Suppressor macrophage treated with lipopolysaccharide for 1 hour (primary cell): ENCODE measurements around the gene CDKN1C.

Source experiments
- DNase-seq, 3 donors: peaks; one replicate each; pipeline ENCODE4 v3.0.0-alpha.2; 2020 to 2022

Gene CDKN1C

GRCh38 chr11:2885678-2886081, at the start of gene CDKN1C:
CDKN1C (minus strand) TSS chr11:2885775; CDS start chr11:2885456, 319 bp downstream.
- DNase-seq = peak; percentile 85 to 96 (median 90)

- DNase-seq = no peak
Observed at GRCh38 chr11:2934611-2935239, 49.1 kb upstream of the CDKN1C start.

DNA sequence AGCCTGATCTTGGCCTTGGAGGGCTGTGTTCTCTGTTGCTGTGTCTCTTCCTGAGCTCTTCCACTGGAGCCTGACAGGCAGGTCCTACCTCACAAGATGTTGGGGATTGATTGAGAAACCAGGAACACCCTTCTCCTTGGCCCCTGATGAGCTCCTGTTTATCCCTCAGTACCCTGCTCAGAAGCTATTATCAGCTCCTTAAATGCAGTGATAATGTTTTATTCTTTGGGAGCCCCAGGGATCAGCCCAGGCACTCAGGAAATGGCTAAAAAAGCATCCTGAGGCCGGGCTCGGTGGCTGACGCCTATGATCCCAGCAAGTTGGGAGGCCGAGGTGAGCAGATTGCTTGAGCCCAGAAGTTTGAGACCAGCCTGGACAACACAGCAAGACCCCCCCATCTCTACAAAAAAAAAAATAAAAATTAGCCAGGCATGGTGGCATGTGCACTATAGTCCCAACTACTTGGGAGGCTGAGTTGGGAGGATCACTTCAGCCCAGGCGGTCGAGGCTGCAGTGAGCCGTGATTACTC, 48.5 kb upstream of the CDKN1C start:
- no peak for DNase-seq

- peak; percentile 98 to 99 (median 99) for DNase-seq
Observed at GRCh38 chr11:2933375-2934020, 47.9 kb upstream of the CDKN1C start.

DNA sequence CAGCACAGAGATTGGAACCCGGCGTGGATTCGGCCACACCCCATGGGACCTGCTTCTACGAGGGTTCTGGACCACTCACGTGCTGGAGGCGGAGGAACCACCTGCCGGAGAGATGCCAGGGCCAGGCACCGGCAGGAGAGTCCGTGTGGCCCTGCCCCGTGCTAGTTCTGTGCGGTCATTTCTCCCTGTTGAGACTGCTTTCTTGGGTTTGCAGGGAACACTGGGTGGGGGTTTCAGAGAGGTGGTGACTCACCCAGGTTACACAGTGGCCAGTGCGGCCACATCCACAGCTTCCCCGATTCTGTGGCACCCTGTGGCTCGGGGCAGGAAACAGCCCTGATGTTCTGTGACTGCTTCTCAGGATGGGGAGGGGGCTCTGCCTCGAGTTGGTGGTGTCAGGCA, 47.3 kb upstream of the CDKN1C start:
- peak; percentile 84 to 86 (median 85) for DNase-seq

- no peak for DNase-seq
Observed at GRCh38 chr11:2931771-2932738, 46.5 kb upstream of the CDKN1C start.

- no peak for DNase-seq
Observed at GRCh38 chr11:2931420-2931746, 45.8 kb upstream of the CDKN1C start.

DNA sequence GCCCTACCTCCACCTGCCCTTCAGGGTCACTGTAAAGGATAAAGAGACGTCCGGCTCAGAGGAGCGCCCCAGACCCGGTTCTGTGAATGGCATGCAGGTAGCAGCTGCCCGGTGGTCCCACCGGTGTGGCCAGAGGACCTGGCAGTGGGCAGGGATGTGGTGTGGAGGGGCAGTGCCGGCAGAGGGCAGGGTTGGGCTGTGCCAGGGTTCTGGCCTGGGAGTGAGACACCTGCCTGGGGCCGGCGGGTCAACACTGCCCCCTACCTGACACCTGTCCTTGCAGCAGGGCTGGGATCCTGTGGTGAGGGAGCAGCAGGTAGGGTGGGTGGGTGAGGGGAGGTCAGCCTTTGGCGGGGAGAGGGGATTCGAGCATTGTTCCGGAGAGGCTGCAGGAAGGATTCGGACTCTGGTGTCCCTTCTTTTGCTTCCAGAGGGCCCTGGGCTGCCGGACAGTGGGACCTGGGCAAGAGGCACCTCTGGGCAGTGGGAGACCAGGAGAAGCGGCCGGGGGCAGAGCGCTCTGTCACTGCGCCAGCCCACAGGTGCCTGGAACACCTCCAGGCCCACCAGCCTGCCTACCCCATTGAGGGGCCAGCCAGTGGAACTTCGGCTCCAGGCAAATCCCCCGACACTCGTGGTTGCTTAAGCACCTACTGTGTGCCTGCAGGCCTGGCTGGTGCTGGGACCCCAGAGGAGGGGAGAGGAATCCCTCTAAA, 45.3 kb upstream of the CDKN1C start:
- DNase-seq = peak in 2 of 3 donors; percentile 22 to 58

DNA sequence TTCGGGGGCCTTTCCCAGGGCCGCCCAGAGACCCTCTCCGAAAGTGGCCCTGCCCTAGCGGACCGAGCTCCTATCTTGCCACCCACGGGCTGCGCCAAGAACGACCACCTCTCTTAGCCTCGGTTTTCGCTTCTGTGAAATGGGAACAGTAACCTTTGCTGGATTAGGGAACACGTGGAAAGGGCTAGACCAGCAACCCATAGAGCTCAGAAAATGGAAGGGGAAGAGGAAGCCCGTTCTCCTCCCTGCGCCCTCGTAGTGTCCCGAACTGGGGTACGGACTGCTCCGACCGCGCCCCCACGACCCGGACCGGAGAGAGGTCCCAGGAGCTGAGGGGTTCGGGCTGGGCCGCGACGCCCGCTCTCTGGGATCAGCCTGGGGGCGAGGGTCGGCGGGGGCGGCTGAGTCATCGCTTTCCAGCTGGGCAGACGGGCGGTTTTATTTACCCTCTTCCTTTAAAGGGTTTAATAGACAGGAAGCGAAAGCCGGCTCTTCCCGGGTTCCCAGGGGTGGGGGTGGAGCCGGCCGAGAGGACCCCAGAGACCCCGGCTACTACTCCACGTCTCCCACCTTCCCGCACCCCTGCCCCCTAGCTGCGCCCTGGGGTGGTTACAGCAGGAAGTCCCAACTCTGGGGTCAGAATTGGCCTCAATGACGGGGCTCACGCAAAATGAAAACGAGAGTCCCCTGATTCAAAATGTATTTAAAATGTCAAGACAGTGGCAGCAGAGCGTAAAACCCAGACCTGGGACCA, 44.6 kb upstream of the CDKN1C start:
- DNase-seq = peak; percentile 76 to 84 (median 79)

DNA sequence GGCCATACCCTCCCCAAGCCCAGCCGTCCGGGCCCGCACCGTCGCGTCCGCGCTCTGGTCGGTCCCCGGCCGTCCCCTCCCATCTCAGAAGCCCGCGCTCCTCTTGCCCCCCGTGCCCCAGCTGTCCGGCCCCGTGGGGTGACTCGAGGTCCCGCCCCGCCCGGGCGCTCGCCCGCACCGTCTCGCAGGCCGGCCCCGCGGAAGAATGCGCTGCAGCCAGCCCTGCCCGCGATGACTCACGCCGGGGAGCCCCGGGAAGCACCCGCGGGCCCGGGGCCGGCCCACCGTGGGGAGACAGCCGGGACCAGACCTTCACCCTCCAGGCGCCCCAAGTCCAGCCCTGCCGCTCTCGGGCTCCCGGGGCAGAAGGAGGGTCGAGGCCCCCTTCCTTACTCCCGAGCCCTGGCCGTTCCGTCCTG, 44.0 kb upstream of the CDKN1C start:
- DNase-seq = peak; percentile 95 to 98 (median 96)

GRCh38 chr11:2928605-2929530, 43.3 kb upstream of the CDKN1C start, which contains the start of gene PHLDA2:
PHLDA2 (minus strand) TSS chr11:2929420; CDS start chr11:2929364, 56 bp downstream.
- peak; percentile 74 to 89 (median 84) for DNase-seq

DNA sequence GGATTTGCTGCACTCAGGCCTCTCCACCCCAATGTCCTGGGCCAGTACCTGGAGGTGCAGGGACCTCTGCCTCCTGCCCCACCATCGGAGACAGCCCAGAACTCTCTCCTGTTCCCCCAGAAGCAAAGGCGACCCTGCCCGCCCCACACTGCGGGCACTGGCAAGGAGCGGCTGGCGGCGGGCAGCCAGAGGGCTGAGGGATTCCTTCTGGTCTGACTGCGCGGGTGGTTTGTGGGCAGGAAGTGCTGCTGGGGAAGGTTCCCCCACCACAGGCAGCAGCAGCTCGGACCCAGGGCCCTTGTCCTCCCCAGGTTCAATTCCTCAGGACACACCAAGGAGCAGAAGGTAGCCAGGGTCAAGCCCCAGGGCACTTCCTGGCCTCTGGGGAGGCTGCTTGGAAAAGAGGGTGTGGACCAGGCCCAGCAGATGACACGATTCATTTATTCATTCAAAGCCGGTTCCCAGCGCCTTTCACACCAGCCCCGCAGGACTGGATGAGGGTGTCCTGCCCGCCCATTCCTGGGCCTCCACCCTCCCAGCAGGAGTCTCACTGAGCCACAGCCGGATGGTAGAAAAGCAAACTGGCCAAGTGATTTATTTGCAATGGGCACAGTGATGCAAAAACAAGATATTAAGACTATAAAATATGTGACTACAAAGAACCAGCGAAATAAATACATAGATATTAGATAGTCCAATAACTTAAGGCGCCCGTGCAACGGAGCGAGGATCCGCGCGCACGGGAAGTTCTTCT, 42.5 kb upstream of the CDKN1C start:
- DNase-seq = peak; percentile 29 to 42 (median 33)

DNA sequence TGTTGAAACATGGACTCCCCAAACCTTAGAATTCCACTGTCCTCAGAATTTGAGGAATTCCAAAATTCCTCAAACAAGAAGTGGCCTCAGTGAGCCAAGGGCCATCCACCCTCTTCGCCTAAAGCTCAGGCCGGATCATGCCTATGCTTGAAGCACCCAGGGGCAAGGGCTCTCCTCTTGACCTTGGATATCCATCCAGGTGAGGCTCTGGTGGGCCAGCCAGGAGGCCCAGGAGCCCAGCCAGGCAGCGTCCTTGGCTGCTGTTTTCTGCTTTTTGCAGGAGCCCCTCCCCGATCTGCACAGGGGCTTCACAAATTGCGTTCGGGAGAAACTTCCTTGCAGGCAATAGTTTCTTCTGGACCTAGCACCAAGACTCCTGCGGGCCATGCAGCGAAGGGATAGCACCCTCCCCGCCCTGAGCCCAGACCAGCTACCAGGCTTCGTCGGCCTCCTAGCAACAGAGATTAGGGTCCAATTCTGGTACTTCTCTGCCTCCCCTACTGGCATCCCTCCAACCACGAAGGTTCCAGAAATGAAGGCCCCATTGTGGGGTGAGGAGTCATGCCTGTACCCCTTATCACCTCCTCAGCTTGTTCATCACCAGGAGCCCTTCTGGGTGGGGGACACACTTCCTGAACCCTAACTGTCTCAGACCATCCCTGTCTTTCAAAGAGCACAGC, 41.7 kb upstream of the CDKN1C start:
- DNase-seq = no peak

DNA sequence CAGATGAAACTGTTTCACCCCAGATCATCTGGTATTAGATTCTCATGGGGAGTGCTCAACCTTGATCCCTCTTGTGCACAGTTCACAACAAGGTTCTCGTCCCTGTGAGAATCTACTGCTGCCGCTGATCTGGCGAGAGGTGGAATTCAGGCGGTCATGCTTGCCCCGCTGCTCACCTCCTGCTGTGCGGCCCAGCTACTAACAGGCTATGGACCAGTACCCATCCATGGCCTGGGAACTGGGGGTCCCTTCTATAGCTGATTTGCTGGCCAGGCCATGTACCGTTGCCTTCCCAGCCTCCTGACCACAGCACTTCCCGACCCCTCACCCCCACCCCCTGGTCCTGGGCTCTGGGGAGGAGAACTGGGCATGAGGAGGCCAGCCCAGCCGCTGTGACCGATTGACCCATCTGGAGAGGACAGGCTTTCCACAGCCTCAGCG, 41.1 kb upstream of the CDKN1C start:
- DNase-seq = no peak

- DNase-seq = no peak
Observed at GRCh38 chr11:2924821-2925675, 39.5 kb upstream of the CDKN1C start.

DNA sequence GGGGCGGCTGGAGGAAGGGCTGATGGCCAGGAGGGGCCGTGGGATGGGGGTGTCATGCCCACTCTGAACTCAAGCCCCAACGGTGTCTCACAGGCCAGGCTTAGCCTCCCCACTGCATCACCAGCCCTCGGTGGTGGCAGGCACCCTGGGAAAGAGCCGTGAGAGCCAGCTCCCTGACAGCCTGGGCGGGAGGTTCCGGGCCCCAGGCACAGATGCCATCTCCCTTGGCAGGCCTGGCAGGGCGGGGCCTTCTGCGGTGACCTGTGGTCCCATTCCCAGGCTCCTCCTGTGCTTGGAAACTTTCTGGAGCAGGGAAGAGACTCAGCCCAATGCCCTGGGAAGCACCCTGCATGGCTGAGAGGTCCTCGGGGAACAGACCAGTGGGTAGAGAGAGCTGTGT, 38.8 kb upstream of the CDKN1C start:
- no peak for DNase-seq

GRCh38 chr11:2923446-2924375, 38.1 kb upstream of the CDKN1C start:
- DNase-seq = no peak
